CD4-positive, alpha-beta T cell treated with Interleukin-10 for 1 hour (primary cell): ENCODE results near the gene ASIC2.

ENCODE experiments used
- DNase-seq: peaks from one replicate; pipeline ENCODE4 v3.0.0-alpha.2; 2020

Gene ASIC2

DNA sequence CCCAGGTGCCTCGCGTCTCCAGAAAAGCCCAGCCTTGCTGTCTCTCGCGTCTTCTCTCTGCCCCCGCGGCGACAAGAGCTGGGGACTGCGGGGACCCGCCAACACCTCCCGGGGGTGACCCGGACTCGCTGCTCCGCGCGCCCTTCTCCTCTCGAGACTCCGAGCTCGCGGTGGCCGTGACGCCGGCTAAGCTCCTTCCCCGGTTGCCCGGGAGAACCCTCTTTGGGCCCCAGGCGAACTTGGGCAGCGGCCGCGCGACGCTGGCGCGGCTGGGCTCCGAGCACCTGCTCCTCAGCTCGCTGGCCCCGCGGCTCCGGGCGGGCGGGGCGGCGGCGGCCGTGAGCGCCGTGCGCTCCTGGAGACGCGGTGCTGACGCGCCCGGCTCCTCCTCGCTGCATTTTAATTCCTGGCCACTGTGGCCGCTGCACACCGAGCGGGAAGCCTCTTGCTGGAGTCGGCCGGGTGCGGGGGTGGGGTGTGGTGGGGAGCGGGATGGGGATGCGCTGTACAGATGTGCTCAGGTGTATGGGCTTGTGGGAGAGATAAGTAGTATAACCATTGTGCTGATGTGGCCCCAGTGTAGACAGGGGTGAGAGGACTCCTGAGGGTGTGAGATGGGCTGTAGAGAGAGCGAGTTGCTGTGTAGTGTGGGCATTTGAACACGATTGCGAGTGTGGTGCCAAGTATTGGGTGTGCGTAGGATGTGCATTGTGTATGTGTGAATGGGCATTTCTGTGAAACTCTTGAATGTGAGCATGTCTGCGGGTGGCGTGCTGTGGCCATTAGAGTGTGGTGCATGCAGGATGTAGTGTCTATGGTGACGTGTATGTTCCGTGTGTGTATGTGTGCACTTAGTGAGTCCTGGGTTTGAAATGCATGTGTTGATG is at the start of gene ASIC2:
Gene ASIC2 (minus strand): TSS at position 315 of the 887 bp plus-strand sequence.
- no peak for DNase-seq

DNA sequence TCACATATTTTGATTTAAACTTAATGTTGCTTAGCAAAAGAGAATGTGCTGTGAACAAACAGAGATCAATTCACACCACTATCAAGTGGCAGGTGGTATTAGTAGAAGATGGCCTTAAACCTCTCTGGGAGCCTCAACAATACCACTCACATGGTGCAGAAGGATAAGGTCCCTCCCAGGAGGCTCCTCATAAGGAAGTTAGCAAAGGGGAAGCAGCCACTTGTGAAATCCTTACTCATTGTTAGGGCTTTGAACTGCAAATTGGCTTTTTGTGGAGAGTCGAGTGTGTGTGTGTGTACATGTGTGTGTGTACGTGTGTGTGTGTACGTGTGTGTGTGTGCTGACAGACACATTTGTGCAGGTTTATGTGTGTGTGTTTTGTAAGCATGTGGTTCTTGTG is 48.9 kb upstream of the ASIC2 start:
- no peak for DNase-seq

DNA sequence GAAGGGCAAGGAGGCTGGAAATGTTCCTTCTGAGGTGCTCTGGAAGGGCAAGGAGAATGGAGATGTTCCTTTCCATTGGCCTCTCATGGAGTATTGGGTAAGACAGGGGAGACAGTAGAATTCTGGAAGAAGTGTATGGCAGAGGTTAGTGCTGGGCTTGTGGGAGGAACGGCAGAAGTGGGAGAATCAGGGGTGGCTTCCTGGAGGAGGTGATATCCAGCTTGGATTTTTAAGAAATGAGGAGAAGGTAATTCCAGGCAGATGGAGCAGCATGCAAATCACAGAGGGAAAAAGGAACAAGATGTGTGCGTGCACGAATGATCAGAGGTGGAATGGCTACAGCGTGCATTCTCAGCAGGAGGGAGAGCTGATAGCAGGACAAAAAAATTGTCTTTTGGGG is 45.1 kb upstream of the ASIC2 start:
- DNase-seq = no peak

GRCh38 chr17:33335491-33336173 is 42.5 kb upstream of the ASIC2 start:
- no peak for DNase-seq

DNA sequence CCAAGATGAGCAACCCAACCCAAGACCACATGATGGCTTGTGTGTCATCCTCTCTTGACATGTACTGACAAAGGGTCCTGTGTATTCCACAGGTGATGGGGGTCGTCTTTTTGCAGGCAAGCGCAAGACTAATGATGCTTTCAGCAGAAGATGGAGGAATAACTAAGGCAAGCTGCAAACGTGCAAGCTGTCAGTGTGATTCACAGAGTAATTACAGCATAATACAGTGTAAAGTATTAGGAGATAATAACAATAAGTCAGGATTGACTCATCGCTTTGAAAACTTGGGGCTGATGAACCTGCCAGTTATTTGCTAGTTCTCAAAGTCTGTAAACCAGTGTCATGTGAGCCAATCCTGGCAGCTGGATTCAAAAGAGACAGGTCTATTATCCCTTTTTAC is 41.6 kb upstream of the ASIC2 start:
- no peak for DNase-seq

DNA sequence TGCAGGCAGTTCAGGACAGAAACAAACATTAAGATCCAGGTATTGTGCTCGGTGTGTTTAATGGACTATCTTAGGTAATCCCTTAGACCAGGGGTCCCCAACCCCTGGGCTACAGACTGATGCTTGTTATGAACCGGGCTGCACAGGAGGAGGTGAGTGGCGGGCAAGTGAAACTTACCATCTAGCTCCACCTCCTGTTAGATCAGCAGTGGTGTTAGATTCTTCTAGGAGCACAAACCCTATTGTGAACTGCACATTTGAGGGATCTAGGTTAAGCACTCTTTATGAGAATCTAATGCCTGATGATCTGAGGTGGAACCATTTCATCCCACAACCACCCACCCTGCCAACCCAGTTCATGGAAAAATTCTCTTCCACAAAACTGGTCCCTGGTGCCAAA is 37.8 kb upstream of the ASIC2 start:
- no peak for DNase-seq

DNA sequence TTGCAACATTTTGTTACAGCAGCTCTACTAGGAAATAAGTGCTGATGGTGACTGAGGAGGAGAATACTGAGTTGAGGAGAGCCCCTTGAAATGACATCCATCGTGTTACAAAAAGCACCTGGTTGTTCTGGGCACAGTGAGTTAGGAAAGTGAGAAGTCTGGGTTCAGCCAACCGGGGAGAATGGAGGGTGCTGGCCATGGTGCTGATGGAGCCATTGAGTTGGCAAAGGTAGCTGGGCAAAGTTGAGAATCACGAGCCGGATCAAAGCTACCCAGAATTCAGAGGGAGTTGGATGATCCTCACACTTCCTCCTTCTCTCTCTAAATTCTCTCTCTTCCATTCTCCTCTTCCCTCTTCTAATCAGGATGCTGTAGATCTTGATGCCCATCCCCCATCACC is 35.0 kb upstream of the ASIC2 start:
- DNase-seq = no peak

- DNase-seq = no peak
These were observed 31.6 kb upstream of the ASIC2 start for GRCh38 chr17:33324736-33325135.

GRCh38 chr17:33322063-33322462 is 29.0 kb upstream of the ASIC2 start:
- DNase-seq = no peak

DNA sequence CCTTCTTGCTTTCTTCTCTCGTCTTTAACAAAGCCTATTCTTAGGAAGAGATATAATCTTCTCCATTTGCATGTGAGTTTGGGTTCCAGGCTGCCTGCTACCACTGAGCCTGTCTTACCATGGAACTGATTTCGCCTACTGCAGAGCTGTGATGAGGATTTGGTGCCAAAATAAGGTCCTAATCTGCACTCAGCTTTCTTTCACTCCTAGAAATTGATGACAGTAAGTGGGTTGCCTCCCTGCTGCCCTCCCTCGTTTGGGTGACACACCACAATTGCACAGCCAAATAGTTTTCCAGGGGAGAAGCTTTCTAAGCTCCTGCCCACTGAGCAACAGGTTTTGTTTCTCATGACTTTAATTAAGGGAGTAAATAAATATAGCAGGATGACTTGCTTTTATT is 25.1 kb upstream of the ASIC2 start:
- DNase-seq = no peak

DNA sequence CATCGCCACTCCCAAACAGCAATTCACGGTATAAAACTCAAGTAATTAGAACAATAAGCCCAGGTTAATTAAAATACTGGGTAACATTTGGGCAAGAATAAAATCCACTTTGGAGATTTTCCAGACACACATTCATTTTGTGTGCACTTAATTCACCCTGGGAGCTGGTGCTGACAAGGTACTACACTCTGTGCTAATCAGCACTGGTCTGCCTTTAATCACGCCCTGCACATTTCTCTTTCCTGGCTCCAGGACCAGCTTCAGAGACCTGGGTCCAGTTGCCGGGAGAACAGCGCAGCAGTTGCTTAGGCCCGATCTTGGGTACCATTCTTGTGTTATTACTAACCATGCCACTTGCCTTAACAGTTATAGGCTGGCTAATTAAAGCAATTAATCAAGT is 23.7 kb upstream of the ASIC2 start:
- no peak for DNase-seq

GRCh38 chr17:33310296-33310695 is 17.2 kb upstream of the ASIC2 start:
- no peak for DNase-seq

DNA sequence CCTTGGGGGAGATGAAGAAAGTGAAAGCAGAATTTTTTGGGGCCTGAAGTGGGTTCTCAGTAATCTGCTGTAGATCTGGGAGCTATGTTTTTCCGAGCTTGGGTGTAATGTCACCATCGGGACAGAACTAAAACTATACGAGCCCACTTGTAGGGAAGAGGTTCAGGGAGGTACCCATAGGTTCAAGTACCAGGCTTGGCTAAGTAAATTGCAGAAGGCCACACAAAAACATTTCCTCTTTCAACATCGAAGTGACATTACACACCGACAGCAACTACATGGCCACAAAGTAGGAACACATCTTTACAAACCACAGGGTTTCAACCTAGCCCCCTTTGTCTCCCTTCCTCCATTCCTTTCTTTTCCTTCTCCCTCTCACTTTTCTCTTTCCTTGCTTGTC is 10.2 kb upstream of the ASIC2 start:
- DNase-seq = no peak

DNA sequence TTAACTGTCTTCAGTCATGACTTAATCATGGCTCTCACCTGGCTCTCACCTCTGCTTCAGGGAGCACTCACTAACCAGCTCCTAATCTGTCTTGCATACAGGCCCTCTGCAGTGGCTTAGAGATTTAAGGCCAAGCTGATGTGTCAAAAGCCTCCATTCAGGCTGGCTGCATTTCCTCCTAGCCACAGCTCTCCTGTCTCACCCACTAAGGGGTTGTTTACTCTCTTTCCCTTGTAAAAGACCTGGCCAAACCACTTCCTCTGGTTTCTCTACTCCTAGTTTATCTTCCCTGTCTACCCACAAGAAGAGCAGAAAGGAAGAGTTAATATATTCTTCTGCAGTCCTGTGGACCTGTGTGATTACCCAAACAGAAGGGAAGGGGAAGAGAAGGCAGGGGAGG is 9.3 kb upstream of the ASIC2 start:
- no peak for DNase-seq

DNA sequence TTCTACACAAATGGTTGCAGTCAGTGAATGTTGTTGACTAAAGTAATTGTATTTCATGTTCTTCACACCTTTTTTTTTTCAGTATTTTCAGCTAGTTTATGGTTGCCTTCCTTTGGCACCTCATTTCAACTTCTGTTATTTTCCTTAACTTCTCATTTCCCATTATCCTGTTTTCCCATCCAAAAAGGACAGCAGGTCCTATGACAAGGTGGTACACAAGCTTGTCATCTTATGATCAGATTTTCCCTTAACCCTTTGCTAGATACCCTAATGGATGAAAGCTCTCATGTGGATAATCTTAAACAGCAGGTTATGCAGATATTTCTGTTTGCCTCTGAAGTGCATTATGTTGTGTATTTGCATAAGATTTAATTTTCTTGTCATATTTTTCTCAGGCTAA is 7.1 kb upstream of the ASIC2 start:
- no peak for DNase-seq

DNA sequence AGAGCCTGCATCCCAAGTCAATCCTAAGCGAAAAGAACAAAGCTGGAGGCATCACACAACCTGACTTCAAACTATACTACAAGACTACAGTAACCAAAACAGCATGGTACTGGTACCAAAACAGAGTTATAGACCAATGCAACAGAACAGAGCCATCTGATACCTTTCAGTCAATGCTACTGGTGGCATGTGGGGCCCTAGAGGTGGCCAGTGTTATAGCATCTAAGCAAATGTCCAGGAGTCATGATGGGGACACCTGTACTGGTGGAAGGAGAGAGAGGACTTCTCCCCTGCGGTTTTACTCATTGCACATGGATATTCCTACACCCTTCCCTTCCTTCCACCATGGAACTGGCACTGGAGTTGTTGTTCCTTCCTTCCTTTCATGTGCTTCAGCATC is 6.0 kb upstream of the ASIC2 start:
- DNase-seq = no peak

GRCh38 chr17:33297643-33298042 is 4.5 kb upstream of the ASIC2 start:
- DNase-seq = no peak

GRCh38 chr17:33294994-33295393 is 1.9 kb upstream of the ASIC2 start:
- no peak for DNase-seq

- DNase-seq = no peak
These were observed 704 bp downstream of the ASIC2 start for GRCh38 chr17:33292201-33292980.

- no peak for DNase-seq
These were observed 1.6 kb downstream of the ASIC2 start for GRCh38 chr17:33291248-33292200.

GRCh38 chr17:33290253-33290652 is 2.8 kb downstream of the ASIC2 start:
- no peak for DNase-seq

- no peak for DNase-seq
These were observed 4.1 kb downstream of the ASIC2 start for GRCh38 chr17:33288954-33289353.
